IPS-15b (cell line): Measurements from ENCODE around the gene CPZ.

Source experiments
- H3K27me3 ChIP-seq: one replicate; pipeline ENCODE4 v1.6.1; 2013; ENCODE audit warnings: low read length; ENCODE audit not compliant: control insufficient read depth, insufficient read depth
- H3K36me3 ChIP-seq: one replicate; pipeline ENCODE4 v1.6.1; 2013; ENCODE audit warnings: low read length; ENCODE audit not compliant: control insufficient read depth, insufficient read depth
- H3K4me1 ChIP-seq: one replicate; pipeline ENCODE4 v1.6.1; 2013; ENCODE audit warnings: mild to moderate bottlenecking, low read length; ENCODE audit not compliant: control insufficient read depth, insufficient read depth
- H3K4me3 ChIP-seq: one replicate; pipeline ENCODE4 v1.5.1; 2013; ENCODE audit warnings: low read depth, low read length
- H3K9ac ChIP-seq: one replicate; pipeline ENCODE4 v1.6.1; 2013; ENCODE audit warnings: low read depth, mild to moderate bottlenecking, low read length
- H3K9me3 ChIP-seq: one replicate; pipeline ENCODE4 v1.6.1; 2013; ENCODE audit warnings: mild to moderate bottlenecking, low read length; ENCODE audit not compliant: control insufficient read depth, insufficient read depth

CPZ gene

DNA sequence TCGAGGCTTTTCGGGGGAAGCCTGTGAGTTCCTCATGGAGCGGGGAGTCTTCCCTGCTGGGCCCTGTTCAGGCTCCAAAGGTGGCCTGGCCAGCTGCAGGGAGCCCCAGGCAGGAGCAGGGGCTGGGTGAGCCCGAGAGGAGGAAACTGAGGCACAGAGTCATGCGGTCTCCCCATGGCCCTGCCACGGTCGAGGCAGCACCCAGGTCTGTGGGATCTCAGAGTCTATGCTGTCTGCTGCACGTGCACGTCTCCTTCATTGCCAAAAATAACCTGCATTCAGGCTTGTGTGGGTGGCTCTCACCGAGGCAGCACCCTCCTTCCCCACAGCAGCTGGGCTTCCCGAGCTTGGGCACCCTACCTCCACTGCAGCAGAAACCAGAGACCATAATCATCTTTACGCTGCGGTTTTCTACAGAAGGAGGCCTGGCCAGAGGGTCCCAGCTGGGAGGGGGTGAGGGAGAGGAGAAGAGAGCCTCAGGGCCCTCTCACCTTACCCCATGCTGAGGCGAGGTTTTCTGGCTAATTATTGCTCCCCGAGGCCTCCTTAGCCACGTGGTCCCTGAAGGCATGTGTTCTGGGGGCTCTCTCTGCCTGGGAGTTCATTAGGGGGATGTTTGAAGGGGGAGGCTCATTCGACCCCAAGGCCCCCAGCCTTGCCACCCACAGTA, 64.3 kb downstream of the CPZ start:
- Histone ChIP-seq H3K36me3 (no peaks in the 10 kb centered on the region), H3K9me3 (no peaks in the 10 kb centered on the region), H3K9ac (no peak overlapping the region), H3K4me3 (no peak overlapping the region), H3K4me1 (no peaks in the 10 kb centered on the region), H3K27me3 (no peaks in the 10 kb centered on the region)

DNA sequence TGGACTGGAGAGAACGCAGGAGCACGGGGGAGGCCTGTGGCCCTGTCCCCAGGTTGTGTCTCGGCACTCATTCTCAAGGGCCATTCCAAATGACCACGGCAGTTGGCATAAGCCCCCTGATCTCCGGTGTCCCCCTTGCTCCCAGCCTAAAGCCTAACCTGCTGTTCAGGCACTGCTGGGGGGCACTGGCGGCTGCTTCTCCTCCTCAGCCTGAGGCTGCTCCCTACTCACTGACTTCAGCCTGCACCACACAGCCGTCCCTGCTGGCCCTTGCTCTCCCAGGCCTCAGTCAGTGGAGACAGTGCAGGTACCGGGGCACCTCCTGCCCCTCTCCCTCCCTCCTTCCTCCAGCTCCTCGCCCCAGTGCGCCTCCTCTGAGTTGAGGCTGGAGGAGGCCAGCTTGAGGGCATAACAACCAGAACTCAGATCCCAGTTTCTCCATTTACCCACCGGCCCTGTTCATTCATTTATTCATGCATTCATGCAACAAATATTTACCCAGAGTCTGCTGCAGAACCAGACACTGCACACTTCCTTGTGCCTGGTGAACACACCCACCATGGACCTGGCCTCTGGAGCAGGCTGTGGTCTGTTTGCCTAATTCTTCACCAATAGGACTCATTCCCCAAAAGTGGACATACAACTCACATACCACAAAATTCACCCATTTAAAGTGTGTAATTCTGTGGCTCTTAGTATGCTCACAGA, 65.0 kb downstream of the CPZ start:
- no peak overlapping the region for H3K4me3 ChIP-seq
- no peaks in the 10 kb centered on the region for H3K9me3 ChIP-seq
- no peaks in the 10 kb centered on the region for H3K4me1 ChIP-seq
- H3K27me3 ChIP-seq = no peaks in the 10 kb centered on the region
- no peaks in the 10 kb centered on the region for H3K36me3 ChIP-seq
- H3K9ac ChIP-seq = no peak overlapping the region

DNA sequence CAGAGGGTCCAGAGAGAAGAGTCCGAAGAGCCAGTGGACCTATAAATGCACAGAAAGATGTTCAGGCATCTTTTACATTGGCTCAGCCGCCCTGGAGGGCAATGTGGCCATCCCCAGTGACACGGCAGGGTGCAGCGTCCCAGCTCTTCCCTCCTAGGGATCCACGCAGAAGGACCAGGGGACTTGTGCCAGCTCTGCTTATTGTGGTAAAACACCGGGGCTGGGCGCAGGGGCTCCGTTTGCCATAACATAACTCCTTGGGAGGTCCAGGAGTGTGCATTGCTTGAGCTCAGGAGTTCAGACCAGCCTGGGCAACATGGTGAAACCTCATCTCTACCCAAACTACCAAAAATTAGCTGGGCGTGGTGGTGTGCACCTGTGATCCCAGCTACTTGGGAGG, 70.2 kb downstream of the CPZ start:
- Histone ChIP-seq H3K4me3 (no peak overlapping the region), H3K27me3 (no peaks in the 10 kb centered on the region), H3K9ac (no peak overlapping the region), H3K9me3 (no peaks in the 10 kb centered on the region), H3K4me1 (no peaks in the 10 kb centered on the region), H3K36me3 (no peaks in the 10 kb centered on the region)

DNA sequence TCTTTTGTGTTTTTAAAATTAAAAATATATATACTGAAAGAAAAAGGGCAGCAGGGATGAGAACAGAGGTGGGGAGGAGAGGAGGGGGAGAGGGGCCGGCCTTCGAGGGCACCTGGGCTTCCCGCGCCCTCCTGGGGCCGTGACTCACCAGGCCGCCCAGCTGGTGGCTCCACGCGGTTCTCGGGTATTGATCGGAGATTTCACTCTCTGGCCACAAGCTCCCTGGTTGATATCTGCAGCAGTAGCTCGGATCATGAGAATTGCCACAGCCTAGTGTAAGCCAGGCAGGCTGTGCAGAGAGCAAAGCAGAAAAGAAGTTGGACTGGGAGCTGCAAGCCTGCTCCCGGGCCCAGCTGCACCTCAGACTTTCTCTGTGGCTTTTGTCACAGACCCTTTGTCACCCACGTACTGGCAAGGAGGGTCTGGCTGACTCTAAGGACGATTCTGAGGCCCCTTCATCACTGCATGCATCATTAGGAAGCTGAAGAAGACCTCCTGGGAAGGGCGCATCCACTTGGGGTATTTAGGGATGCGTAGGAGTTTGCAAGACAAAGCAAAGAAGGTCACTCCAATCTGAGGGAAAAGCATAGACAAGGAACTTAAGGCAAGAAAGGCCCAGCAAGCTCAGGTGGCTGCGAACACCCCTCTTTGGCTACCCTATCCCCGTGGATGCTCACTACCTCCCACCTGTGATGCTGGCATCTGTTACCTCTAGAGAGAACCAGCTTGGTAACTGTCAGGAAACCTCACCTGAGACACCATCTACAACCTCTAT, 71.7 kb downstream of the CPZ start:
- Histone ChIP-seq H3K9me3 (no peaks in the 10 kb centered on the region), H3K9ac (no peak overlapping the region), H3K27me3 (no peaks in the 10 kb centered on the region), H3K36me3 (no peaks in the 10 kb centered on the region), H3K4me3 (no peak overlapping the region), H3K4me1 (no peaks in the 10 kb centered on the region)

DNA sequence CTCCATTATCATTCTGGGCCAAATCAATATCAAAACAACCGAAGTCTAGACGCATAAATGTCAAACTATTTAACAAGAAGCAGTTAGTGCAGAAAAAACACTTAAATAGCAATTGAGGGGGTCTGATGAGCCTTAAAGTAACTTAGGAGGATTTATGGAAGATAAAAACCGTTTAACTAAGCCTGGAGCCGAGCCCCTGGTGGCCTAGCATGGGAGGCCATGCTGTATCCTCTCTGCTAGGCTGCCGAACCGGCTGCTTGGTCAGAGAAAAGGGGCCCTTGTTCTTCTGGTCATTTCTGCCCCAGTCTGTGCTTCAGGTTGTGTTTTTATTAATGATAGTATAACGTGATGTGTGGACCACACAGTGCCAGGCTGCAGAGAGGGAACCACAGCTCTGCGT, 72.4 kb downstream of the CPZ start:
- Histone ChIP-seq H3K27me3 (no peaks in the 10 kb centered on the region), H3K9me3 (no peaks in the 10 kb centered on the region), H3K9ac (no peak overlapping the region), H3K4me3 (no peak overlapping the region), H3K4me1 (no peaks in the 10 kb centered on the region), H3K36me3 (no peaks in the 10 kb centered on the region)

DNA sequence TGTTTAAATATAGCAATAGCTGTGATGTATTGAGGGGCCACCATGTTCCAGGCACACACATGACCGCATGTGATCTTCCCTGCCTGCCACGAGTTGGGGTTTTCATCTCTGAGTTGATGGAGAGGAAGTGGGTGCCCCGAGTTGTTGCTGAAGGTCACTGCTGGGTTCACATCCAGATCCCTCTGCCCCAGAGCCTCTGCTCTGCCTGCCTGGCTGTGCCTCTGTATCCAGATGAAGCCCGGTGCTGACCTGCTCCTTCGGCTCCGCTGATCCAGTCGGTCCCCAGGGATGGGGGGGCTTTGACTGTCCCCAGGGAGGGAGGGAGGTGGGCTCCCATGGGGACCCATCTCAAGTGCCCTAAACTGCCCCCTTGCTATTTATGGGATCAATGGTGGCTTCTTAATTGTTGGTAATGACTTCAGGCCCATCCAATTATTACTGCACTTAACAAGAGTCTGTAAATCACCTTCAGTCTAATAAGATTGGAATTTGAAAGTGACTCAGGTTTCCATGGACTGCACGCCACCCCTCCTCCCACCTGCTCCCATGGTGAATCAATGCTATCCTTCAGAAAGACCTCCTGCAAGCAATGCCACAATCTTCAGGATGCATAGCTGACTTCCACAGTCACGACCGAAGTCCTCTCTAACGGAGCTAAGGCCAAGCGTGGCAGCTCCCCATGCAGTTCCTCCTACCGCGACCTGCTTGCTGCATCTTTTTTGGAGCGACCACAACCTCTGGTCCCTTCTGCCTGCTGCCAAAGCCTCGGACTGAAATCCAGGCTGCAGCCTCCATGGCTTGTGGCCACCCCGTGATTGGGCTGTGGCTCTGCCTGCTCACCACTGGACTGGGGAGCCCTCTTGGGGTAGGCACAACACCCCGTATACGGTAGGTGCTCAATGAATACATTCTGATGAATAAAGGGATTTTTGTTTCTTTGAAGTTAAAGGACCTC, 73.1 kb downstream of the CPZ start:
- Histone ChIP-seq H3K4me3 (no peak overlapping the region), H3K9ac (no peak overlapping the region), H3K27me3 (no peaks in the 10 kb centered on the region), H3K9me3 (no peaks in the 10 kb centered on the region), H3K4me1 (no peaks in the 10 kb centered on the region), H3K36me3 (no peaks in the 10 kb centered on the region)

DNA sequence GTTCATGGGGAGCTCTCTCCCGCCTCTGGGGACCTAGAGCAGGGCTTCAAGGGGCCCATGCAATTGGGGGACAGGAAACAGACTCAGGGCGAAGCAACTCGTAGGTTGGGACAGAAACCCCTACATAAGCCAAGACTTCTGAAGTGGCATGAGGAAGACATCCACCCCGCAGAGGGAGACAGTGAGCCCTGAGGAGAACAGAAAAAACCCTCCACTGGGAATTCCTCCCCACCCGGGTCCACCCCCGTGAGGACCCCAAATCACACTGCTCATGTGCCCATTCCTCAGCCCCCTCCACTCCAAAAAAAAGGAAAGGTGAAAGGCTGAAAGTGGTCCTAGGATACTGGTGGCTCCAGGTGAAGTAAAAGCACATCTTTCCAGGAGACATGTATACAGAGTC, 74.0 kb downstream of the CPZ start:
- H3K4me1 ChIP-seq = no peaks in the 10 kb centered on the region
- H3K36me3 ChIP-seq = no peaks in the 10 kb centered on the region
- no peak overlapping the region for H3K9ac ChIP-seq
- no peak overlapping the region for H3K4me3 ChIP-seq
- H3K27me3 ChIP-seq = no peaks in the 10 kb centered on the region
- H3K9me3 ChIP-seq = no peaks in the 10 kb centered on the region
